ENCODE data around the gene FKBP2. TPM values are rescaled to one million over a fixed set of nuclear protein-coding genes. Genes with fewer than 3 reads are reported as not detected.

Gene FKBP2
- polyA plus RNA-seq, 1 experiment, result 29.9 TPM

DNA sequence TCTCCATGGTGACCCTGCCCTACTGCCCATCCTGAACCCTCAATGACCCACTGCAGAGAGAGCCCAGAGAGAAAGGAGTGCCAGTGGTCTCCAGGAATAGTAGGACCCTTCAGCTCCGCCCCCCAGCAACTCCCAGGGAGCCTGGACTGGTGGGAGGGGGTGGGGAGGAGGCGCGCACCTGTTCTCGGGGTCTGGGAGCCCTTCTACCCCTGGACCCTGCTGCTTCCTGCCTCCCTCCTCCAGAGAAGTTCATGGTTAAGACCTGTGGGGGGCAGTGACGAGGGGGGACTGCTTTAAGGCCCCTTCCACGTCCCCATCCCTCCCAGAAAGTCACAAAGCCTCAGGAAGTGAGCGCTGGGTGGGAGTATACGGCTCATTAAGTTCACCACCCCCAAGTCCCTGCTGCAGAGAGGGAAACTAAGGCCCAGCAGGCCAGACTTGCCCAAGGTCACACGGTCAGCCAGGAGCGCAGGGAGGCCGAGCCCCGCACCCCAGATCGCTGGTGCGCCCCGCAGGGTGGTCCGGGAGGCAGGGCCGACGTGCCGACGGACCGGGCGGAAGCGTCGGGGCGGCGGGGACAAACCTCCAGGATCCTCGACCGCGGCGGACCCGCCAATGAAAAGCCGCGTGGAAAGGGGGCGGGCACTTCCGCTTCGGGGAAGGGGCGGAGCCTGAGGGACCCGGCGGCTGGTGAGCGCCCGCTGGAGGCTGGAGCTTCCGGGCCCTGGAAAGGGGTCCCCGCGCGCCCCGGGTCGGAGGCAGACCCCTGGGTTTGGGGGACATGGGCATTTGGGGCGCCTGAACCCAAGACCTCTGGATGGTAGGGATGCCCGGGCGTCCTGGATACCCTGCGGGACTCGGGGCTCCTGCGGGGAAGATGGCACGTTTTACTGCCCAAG is 15.0 kb upstream of the FKBP2 start, which contains the start of the genes NUDT22 and TRPT1:
NUDT22 (plus strand) TSS at position 667 of the 899 bp plus-strand sequence. CDS start 379 bp downstream, outside the sequence.
TRPT1 (minus strand) TSS at position 579 of the 899 bp plus-strand sequence; CDS start at position 253, 326 bp downstream.
- Histone ChIP-seq H3K9me3 (ENCODE audit: control insufficient read depth, insufficient read depth, low read length) (no peaks in the 10 kb centered on the region; the same call in 1 of the 2 replicates), H3K27ac (ENCODE audit: low read depth, low read length) (peak within 1 kb of the TSS; percentile 21), H3K27me3 (ENCODE audit: control insufficient read depth, insufficient read depth, low read length) (no peaks in the 10 kb centered on the region), H3K4me3 (ENCODE audit: low read depth, low read length) (peak within 1 kb of the TSS; percentile 89)
- CTCF ChIA-PET, result interaction anchor here (1.0 to 3.8 kb wide), 3 partner anchors 21 to 78 kb away, joined by 3 to 13 read pairs (median 4); no protein-coding TSS in a partner anchor
- TF ChIP-seq, protein P1, sequence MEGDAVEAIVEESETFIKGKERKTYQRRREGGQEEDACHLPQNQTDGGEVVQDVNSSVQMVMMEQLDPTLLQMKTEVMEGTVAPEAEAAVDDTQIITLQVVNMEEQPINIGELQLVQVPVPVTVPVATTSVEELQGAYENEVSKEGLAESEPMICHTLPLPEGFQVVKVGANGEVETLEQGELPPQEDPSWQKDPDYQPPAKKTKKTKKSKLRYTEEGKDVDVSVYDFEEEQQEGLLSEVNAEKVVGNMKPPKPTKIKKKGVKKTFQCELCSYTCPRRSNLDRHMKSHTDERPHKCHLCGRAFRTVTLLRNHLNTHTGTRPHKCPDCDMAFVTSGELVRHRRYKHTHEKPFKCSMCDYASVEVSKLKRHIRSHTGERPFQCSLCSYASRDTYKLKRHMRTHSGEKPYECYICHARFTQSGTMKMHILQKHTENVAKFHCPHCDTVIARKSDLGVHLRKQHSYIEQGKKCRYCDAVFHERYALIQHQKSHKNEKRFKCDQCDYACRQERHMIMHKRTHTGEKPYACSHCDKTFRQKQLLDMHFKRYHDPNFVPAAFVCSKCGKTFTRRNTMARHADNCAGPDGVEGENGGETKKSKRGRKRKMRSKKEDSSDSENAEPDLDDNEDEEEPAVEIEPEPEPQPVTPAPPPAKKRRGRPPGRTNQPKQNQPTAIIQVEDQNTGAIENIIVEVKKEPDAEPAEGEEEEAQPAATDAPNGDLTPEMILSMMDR (IDR thresholded peaks at IDR 0.05; ENCODE audit: low read depth, low read length), result peak; percentile 21
- POLR2A ChIA-PET, result interaction anchor here (0.6 to 2.2 kb wide), 7 partner anchors 11 to 79 kb away, joined by 3 to 8 read pairs (median 5); partner anchors contain the start of gene STIP1
- DNase-seq (ENCODE audit: low read depth, low spot score), result peak; percentile 27

DNA sequence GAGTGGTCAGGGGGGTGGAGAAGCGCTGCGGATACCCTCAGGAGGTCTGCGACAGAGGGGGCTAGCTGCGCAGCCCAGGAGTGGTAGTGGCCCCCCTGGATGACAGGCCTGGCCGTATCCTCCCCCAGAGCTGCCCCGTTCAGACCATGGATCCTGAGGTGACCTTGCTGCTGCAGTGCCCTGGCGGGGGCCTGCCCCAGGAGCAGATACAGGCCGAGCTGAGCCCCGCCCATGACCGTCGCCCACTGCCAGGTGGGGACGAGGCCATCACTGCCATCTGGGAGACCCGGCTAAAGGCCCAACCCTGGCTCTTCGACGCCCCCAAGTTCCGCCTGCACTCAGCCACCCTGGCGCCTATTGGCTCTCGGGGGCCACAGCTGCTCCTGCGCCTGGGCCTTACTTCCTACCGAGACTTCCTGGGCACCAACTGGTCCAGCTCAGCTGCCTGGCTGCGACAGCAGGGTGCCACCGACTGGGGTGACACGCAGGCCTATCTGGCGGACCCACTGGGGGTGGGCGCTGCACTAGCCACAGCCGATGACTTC is 14.3 kb upstream of the FKBP2 start:
- Histone ChIP-seq H3K9me3 (ENCODE audit: control insufficient read depth, insufficient read depth, low read length) (no peaks in the 10 kb centered on the region; the same call in 1 of the 2 replicates), H3K27ac (ENCODE audit: low read depth, low read length) (peak overlapping the region; percentile 21), H3K4me3 (ENCODE audit: low read depth, low read length) (peak overlapping the region; percentile 89), H3K27me3 (ENCODE audit: control insufficient read depth, insufficient read depth, low read length) (no peaks in the 10 kb centered on the region)
- TF ChIP-seq, protein P1 (IDR thresholded peaks at IDR 0.05; ENCODE audit: low read depth, low read length), result no peak
- DNase-seq (ENCODE audit: low read depth, low spot score), result no peak
- POLR2A ChIA-PET, result interaction anchor here (0.7 to 2.2 kb wide), 6 partner anchors 8 to 78 kb away, joined by 3 to 8 read pairs (median 4); partner anchors contain the start of gene STIP1
- CTCF ChIA-PET, result interaction anchor here (1.0 to 3.8 kb wide), 3 partner anchors 22 to 78 kb away, joined by 3 to 13 read pairs (median 4); no protein-coding TSS in a partner anchor

DNA sequence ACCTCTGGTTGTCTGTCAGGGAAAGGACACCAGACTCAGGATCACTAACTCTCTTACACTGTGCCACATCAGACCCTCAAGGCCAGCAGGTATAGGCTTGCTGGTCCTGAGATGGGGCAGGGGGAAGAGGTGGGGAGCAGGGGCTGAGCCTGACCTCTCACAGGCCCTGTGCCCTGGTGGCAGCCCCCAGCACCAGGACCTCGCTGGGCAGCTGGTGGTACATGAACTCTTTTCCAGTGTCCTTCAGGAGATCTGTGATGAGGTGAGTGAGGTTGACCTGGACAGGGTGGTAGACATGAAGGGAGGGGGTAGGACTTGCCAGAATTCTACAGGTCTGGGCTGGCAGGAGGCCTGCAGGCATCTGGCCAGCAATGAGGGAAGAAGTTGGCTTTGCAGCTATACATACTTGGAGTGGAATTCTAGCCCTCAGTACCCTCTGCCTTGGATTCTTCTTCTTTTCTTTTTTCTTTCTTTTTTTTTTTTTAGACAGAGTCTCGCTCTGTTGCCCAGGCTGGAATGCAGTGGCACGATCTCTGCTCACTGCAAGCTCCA is 13.4 kb upstream of the FKBP2 start:
- TF ChIP-seq, protein P1 (IDR thresholded peaks at IDR 0.05; ENCODE audit: low read depth, low read length), result no peak
- Histone ChIP-seq H3K4me3 (ENCODE audit: low read depth, low read length) (peak overlapping the region; percentile 89), H3K9me3 (ENCODE audit: control insufficient read depth, insufficient read depth, low read length) (no peaks in the 10 kb centered on the region; the same call in 1 of the 2 replicates), H3K27ac (ENCODE audit: low read depth, low read length) (peak overlapping the region; percentile 2), H3K27me3 (ENCODE audit: control insufficient read depth, insufficient read depth, low read length) (no peaks in the 10 kb centered on the region)
- ChIA-PET CTCF (interaction anchor here (3.8 kb wide), 1 partner anchor 22 kb away, joined by 13 read pairs; no protein-coding TSS in a partner anchor), POLR2A (interaction anchor here (1.6 to 2.2 kb wide), 2 partner anchors 20 to 42 kb away, joined by 5 to 8 read pairs; partner anchors contain the start of gene STIP1)
- DNase-seq (ENCODE audit: low read depth, low spot score), result no peak

DNA sequence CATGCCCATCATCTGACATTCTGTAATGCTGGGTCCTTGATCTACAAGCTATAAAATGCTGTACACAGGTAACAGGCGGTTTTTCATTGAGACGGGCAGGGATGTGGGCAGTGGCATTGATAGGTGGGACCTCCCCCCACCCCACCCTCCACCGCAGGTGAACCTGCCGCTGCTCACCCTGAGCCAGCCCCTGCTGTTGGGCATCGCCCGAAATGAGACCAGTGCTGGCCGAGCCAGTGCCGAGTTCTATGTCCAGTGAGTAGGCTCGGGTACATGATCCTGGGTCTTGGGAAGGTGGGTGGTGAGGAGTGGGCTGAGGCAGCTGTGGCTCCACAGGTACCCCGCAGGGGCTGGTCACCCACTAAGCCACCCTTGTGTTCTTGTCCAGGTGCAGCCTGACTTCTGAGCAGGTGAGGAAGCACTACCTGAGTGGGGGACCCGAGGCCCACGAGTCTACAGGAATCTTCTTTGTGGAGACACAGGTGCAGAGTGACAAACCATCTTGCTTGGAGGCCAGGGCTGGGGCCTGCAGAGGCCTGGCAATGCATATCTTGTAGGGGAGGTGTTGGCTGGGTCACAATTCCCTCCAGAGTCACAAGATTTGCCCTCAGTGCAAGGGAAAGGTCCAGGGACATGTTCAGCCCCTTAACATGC is 11.7 kb upstream of the FKBP2 start:
- TF ChIP-seq, protein P1 (IDR thresholded peaks at IDR 0.05; ENCODE audit: low read depth, low read length), result no peak
- Histone ChIP-seq H3K4me3 (ENCODE audit: low read depth, low read length) (no peak overlapping the region), H3K27me3 (ENCODE audit: control insufficient read depth, insufficient read depth, low read length) (no peaks in the 10 kb centered on the region), H3K27ac (ENCODE audit: low read depth, low read length) (no peak overlapping the region), H3K9me3 (ENCODE audit: control insufficient read depth, insufficient read depth, low read length) (no peaks in the 10 kb centered on the region; the same call in 1 of the 2 replicates)
- CTCF ChIA-PET, result no interaction called here
- DNase-seq (ENCODE audit: low read depth, low spot score), result no peak
- POLR2A ChIA-PET, result interaction anchor here (0.6 to 0.7 kb wide), 2 partner anchors 56 to 126 kb away, joined by 3 to 4 read pairs; no protein-coding TSS in a partner anchor

Data from AG04450 (cell line).